Neural progenitor cell (in vitro differentiated cells): ENCODE data around the gene MAPKBP1.

Experiments
- EZH2 ChIP-seq: fragments of 200-600 bp; sonication (generic); IDR thresholded peaks from 2 replicates; pipeline ENCODE4 v1.6.1; 2017; ENCODE audit warnings: antibody characterized with exemption, mild to moderate bottlenecking, moderate library complexity
- EZH2phosphoT487 ChIP-seq: fragments of 200-600 bp; sonication (generic); IDR thresholded peaks from 2 replicates; pipeline ENCODE4 v1.6.1; 2017; ENCODE audit warnings: antibody characterized with exemption
- TF ChIP-seq, protein P1 (sequence below): fragments of 200-600 bp; sonication (generic); IDR thresholded peaks from 2 replicates; pipeline ENCODE4 v1.5.1; 2017; ENCODE audit warnings: antibody characterized with exemption, mild to moderate bottlenecking

DNA sequence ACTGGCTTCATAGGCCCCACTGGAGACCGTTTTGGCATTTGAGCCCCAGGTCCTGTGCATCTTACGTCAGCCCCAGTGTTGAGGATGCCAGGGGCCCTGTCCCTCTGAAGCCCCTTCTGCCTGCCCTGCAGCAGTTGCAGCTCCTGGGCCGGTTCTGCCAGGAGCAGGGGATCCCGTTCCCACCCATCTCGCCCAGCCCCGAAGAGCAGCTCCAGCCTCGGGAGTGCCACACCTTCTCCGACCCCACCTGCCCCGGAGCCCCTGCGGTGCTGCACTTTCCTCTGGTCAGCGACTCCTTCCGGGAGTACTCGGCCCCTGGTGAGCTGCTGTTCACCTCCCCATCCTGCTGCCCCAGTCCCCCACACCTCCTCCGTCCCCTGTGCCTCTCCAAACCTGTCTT lies 72.9 kb downstream of the MAPKBP1 start:
- TF ChIP-seq, protein P1, sequence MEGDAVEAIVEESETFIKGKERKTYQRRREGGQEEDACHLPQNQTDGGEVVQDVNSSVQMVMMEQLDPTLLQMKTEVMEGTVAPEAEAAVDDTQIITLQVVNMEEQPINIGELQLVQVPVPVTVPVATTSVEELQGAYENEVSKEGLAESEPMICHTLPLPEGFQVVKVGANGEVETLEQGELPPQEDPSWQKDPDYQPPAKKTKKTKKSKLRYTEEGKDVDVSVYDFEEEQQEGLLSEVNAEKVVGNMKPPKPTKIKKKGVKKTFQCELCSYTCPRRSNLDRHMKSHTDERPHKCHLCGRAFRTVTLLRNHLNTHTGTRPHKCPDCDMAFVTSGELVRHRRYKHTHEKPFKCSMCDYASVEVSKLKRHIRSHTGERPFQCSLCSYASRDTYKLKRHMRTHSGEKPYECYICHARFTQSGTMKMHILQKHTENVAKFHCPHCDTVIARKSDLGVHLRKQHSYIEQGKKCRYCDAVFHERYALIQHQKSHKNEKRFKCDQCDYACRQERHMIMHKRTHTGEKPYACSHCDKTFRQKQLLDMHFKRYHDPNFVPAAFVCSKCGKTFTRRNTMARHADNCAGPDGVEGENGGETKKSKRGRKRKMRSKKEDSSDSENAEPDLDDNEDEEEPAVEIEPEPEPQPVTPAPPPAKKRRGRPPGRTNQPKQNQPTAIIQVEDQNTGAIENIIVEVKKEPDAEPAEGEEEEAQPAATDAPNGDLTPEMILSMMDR = no peak
- TF ChIP-seq EZH2 (no peak), EZH2phosphoT487 (no peak)
